BE2C (cell line): ENCODE results near the gene PODXL.

ENCODE experiments used
- DNase-seq: peaks from one replicate; pipeline ENCODE4 v3.0.0-alpha.2; 2020
- H3K27me3 ChIP-seq: fragments of 250-450 bp; sonication (Bioruptor Pico); 2 replicates; pipeline ENCODE4 v1.5.1; 2020; ENCODE audit warnings: mild to moderate bottlenecking
- H3K36me3 ChIP-seq: fragments of 250-450 bp; sonication (Bioruptor Pico); 2 replicates; pipeline ENCODE4 v1.5.1; 2020; ENCODE audit warnings: mild to moderate bottlenecking
- H3K4me1 ChIP-seq: fragments of 250-450 bp; sonication (Bioruptor Pico); 2 replicates; pipeline ENCODE4 v1.5.1; 2020
- H3K4me3 ChIP-seq: 2 replicates; pipeline ENCODE4 v1.5.1; 2011; ENCODE audit warnings: low read depth, low read length
- H3K9me3 ChIP-seq: fragments of 250-450 bp; sonication (Bioruptor Pico); 2 replicates; pipeline ENCODE4 v1.5.1; 2020
- CTCF ChIP-seq: IDR thresholded peaks from 2 replicates; pipeline ENCODE4 v1.5.1; 2012; ENCODE audit warnings: mild to moderate bottlenecking, low read depth, low read length

PODXL gene

GRCh38 chr7:131546583-131547141, 9.8 kb downstream of the PODXL start:
- TF ChIP-seq CTCF = peak; percentile 95
- Histone ChIP-seq H3K4me3 (no peak overlapping the region), H3K4me1 (no peaks in the 10 kb centered on the region; the same call in 1 of the 2 replicates), H3K27me3 (no peaks in the 10 kb centered on the region), H3K36me3 (no peaks in the 10 kb centered on the region), H3K9me3 (no peaks in the 10 kb centered on the region)
- peak; percentile 66 for DNase-seq

GRCh38 chr7:131546126-131546525, 10.3 kb downstream of the PODXL start:
- Histone ChIP-seq H3K4me1 (no peaks in the 10 kb centered on the region; the same call in 1 of the 2 replicates), H3K27me3 (no peaks in the 10 kb centered on the region), H3K36me3 (no peaks in the 10 kb centered on the region), H3K9me3 (no peaks in the 10 kb centered on the region), H3K4me3 (no peak overlapping the region)
- DNase-seq = no peak
- TF ChIP-seq CTCF = no peak

GRCh38 chr7:131544449-131545301, 11.8 kb downstream of the PODXL start:
- Histone ChIP-seq H3K36me3 (no peaks in the 10 kb centered on the region), H3K9me3 (no peaks in the 10 kb centered on the region), H3K27me3 (no peaks in the 10 kb centered on the region), H3K4me3 (no peak overlapping the region), H3K4me1 (no peaks in the 10 kb centered on the region; the same call in 1 of the 2 replicates)
- DNase-seq = peak; percentile 37
- TF ChIP-seq CTCF = peak; percentile 54

- Histone ChIP-seq H3K4me3 (no peak overlapping the region), H3K4me1 (no peaks in the 10 kb centered on the region; the same call in 1 of the 2 replicates), H3K36me3 (no peaks in the 10 kb centered on the region), H3K9me3 (no peaks in the 10 kb centered on the region), H3K27me3 (no peaks in the 10 kb centered on the region)
- DNase-seq = no peak
- TF ChIP-seq CTCF = no peak
Measured at GRCh38 chr7:131544021-131544420, 12.4 kb downstream of the PODXL start.

GRCh38 chr7:131543298-131543697, 13.1 kb downstream of the PODXL start:
- no peak for TF ChIP-seq CTCF
- Histone ChIP-seq H3K36me3 (no peaks in the 10 kb centered on the region), H3K4me1 (no peaks in the 10 kb centered on the region; the same call in 1 of the 2 replicates), H3K4me3 (no peak overlapping the region), H3K9me3 (no peaks in the 10 kb centered on the region), H3K27me3 (no peaks in the 10 kb centered on the region)
- DNase-seq = no peak
